Thyroid gland (tissue), 4 donors: ENCODE measurements around the gene EXD3. TPM values are rescaled to one million over a fixed set of nuclear protein-coding genes. Genes with fewer than 3 reads are reported as not detected.

Experiments used
- DNase-seq, 2 donors: peaks; one replicate each; pipeline ENCODE4 v3.0.0-alpha.2; 2019
- H3K27ac ChIP-seq, 3 donors: fragments of 200-600 bp; sonication (generic); 1 replicate in 2 of 3; 2 replicates in 1 of 3; pipeline ENCODE4 v1.5.1; 2016 to 2019; ENCODE audit warnings: mild to moderate bottlenecking in 1 of 3, moderate library complexity in 1 of 3
- H3K27me3 ChIP-seq: fragments of 200-600 bp; sonication (generic); one replicate; pipeline ENCODE4 v1.5.1; 2019
- H3K36me3 ChIP-seq, 2 donors: fragments of 200-600 bp; sonication (generic); one replicate each; pipeline ENCODE4 v1.5.1; 2016 to 2019
- H3K4me1 ChIP-seq, 2 donors: fragments of 200-600 bp; sonication (generic); one replicate each; pipeline ENCODE4 v1.5.1; 2017 to 2019
- H3K4me3 ChIP-seq, 3 donors: fragments of 200-600 bp; sonication (generic); replicated peaks in 1 of 3; 1 replicate in 2 of 3; 2 replicates in 1 of 3; pipeline ENCODE4 v1.5.1; 2016; ENCODE audit warnings: mild to moderate bottlenecking in 1 of 3
- H3K9me3 ChIP-seq: fragments of 200-600 bp; sonication (generic); one replicate; pipeline ENCODE4 v1.5.1; 2017
- POLR2A ChIP-seq, 2 donors: fragments of 450-650 bp; IDR thresholded peaks; one replicate each; pipeline ENCODE4 v1.6.1; 2017; ENCODE audit warnings: antibody characterized with exemption in 2 of 2, mild to moderate bottlenecking in 2 of 2, moderate library complexity in 1 of 2
- WGBS, 2 donors: methylation state at CpG; one replicate each; pipeline ENCODE4 v1.1.5; 2017; 5-methylcytosine and 5-hydroxymethylcytosine counted together
- intact Hi-C: fragments of 100-400 bp; cut with DNase I; formaldehyde crosslinking; loops from one replicate; pipeline ENCODE4 v1.15.1; 2023
- total RNA-seq, 4 donors: library from RNA; depleted of rRNA; stranded (reverse); fragments of >200 nt; gene quantifications; one replicate each; pipeline ENCODE4 v1.2.3, GENCODE V29; 2016
- TF ChIP-seq, protein P1 (sequence below), 6 experiments: fragments of 200-600 bp in 3 of 6; fragments of 450-650 bp in 3 of 6; sonication (generic) in 3 of 6; IDR thresholded peaks; one replicate each; pipeline ENCODE4 v1.5.1; 2016 to 2019; ENCODE audit warnings: antibody characterized with exemption in 6 of 6, mild to moderate bottlenecking in 2 of 6, inconsistent platforms in 1 of 6, moderate library complexity in 1 of 6

The EXD3 gene
- total RNA-seq, 4 donors from 2014 or later = 13.0 to 32.0 (median 26.6) TPM

DNA sequence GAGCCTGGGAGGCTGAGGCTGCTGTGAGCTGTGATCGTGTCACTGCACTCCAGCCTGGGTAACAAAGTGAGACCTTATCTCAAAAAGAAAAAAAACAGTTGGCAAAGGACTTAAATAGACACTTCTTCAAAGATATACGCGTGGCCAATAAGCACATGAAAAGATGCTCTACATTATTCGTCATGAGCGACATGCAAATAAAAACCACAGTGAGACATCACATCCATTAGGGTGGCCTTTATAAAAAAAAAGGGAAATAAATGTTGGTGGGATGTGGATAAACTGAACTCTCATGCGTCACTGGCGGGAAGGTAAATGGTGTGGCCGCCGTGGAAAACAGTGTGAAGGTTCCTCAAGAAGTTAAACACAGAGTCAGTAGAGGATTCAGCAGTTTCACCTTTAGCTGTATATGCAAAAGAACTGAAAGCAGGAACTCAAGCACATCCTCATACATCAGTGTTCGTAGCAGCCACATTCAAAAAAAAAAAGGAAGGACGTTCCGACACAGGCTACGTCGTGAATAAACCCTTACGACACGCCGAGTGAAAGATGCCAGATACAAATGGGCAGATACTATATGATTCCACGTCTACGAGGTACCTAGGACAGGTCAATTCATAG is 96.4 kb downstream of the EXD3 start:
- H3K27ac ChIP-seq = no peak overlapping the region
- no peak overlapping the region for H3K4me3 ChIP-seq
- H3K36me3 ChIP-seq = no peaks in the 10 kb centered on the region
- intact Hi-C loops = no loop called here
- 89 to 92% methylated on average over 19 of the region's 19 CpGs for WGBS, 2 donors
- TF ChIP-seq, protein P1, sequence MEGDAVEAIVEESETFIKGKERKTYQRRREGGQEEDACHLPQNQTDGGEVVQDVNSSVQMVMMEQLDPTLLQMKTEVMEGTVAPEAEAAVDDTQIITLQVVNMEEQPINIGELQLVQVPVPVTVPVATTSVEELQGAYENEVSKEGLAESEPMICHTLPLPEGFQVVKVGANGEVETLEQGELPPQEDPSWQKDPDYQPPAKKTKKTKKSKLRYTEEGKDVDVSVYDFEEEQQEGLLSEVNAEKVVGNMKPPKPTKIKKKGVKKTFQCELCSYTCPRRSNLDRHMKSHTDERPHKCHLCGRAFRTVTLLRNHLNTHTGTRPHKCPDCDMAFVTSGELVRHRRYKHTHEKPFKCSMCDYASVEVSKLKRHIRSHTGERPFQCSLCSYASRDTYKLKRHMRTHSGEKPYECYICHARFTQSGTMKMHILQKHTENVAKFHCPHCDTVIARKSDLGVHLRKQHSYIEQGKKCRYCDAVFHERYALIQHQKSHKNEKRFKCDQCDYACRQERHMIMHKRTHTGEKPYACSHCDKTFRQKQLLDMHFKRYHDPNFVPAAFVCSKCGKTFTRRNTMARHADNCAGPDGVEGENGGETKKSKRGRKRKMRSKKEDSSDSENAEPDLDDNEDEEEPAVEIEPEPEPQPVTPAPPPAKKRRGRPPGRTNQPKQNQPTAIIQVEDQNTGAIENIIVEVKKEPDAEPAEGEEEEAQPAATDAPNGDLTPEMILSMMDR (IDR thresholded peaks at IDR 0.05) = no peak
- TF ChIP-seq POLR2A (IDR thresholded peaks at IDR 0.05) = no peak
- H3K9me3 ChIP-seq = no peaks in the 10 kb centered on the region
- H3K4me1 ChIP-seq = no peaks in the 10 kb centered on the region
- H3K27me3 ChIP-seq = no peaks in the 10 kb centered on the region
- DNase-seq = no peak

- Histone ChIP-seq H3K4me1 (peaks cover 0 to 4% of the 10 kb centered on the region in 2 donors), H3K9me3 (no peaks in the 10 kb centered on the region), H3K27ac (no peak overlapping the region), H3K27me3 (no peaks in the 10 kb centered on the region), H3K4me3 (no peak overlapping the region), H3K36me3 (no peaks in the 10 kb centered on the region)
- intact Hi-C loops = no loop called here
- TF ChIP-seq, protein P1 (IDR thresholded peaks at IDR 0.05) = no peak
- no peak for TF ChIP-seq POLR2A (IDR thresholded peaks at IDR 0.05)
- DNase-seq = no peak
- 94% methylated on average over 12 of the region's 12 CpGs for WGBS, 2 donors
Measured at GRCh38 chr9:137325799-137326198, 97.2 kb downstream of the EXD3 start.

GRCh38 chr9:137325124-137325523 is 97.8 kb downstream of the EXD3 start:
- WGBS, 2 donors = 94 to 95% methylated on average over 10 of the region's 10 CpGs
- Histone ChIP-seq H3K27me3 (no peaks in the 10 kb centered on the region), H3K27ac (no peak overlapping the region), H3K4me3 (no peak overlapping the region), H3K4me1 (peaks cover 0 to 11% of the 10 kb centered on the region in 2 donors), H3K9me3 (no peaks in the 10 kb centered on the region), H3K36me3 (no peaks in the 10 kb centered on the region)
- intact Hi-C loops = no loop called here
- TF ChIP-seq, protein P1 (IDR thresholded peaks at IDR 0.05) = no peak
- TF ChIP-seq POLR2A (IDR thresholded peaks at IDR 0.05) = no peak
- no peak for DNase-seq

DNA sequence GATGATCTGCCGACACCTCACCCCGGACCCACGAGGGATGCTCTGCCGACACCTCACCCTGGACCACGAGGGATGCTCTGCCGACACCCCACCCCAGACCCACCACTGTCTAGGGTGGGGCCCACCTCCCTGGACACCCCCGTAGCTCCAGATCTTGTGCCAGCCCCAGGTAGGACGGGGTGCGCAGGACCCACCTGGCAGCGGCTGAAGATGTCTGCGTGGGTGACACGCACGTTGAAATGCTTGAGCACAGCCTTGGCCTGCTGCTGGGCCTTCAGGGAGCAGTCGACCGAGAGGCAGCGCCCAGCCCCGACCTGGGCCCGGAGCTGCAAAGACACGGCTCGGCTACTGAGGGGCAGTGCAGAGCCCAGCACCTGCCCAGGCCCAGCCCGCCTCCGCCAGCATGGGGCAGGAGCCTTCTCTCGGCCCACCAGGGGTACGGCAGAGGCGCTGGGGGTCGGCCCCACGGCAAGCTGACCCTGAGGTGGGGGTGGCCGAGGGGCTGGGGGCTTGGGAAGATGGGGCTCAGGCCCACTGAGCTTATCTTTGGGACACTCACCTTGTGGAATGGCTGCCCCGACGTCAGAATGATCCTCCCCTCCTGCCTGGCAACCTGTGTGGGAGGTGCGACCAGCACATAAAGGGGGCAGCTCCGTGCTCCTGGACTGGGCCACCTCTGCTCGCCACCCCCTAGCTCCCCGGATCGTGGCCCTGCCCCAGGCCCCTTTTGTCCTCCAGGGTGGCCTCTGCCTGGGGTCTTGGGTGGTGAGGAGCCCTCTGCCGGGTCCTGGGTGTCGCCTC is 99.2 kb downstream of the EXD3 start:
- H3K27ac ChIP-seq = no peak overlapping the region
- WGBS, 2 donors = 94% methylated on average over 19 to 27 of the region's 37 CpGs
- peaks cover 0 to 13% of the 10 kb centered on the region in 2 donors for H3K4me1 ChIP-seq
- intact Hi-C loops = no loop called here
- no peaks in the 10 kb centered on the region for H3K36me3 ChIP-seq
- no peak overlapping the region for H3K4me3 ChIP-seq
- no peak for DNase-seq
- no peaks in the 10 kb centered on the region for H3K9me3 ChIP-seq
- no peaks in the 10 kb centered on the region for H3K27me3 ChIP-seq
- TF ChIP-seq POLR2A (IDR thresholded peaks at IDR 0.05) = no peak
- TF ChIP-seq, protein P1 (IDR thresholded peaks at IDR 0.05) = no peak
